Gastrocnemius medialis (tissue), 4 donors: ENCODE results near the gene RNF215. TPM values are rescaled to one million over a fixed set of nuclear protein-coding genes. Genes with fewer than 3 reads are reported as not detected.

Source experiments
- ATAC-seq, 2 donors: fragments of 150-250 bp; one replicate each; pipeline ENCODE4 v1.9.1; 2016
- DNase-seq, 2 donors: peaks; one replicate each; pipeline ENCODE4 v3.0.0-alpha.2; 2019
- H3K27ac ChIP-seq, 4 donors: fragments of 200-600 bp; sonication (generic); 1 replicate in 1 of 4; 2 replicates in 3 of 4; pipeline ENCODE4 v1.5.1; 2016 to 2018; ENCODE audit warnings: mild to moderate bottlenecking in 2 of 4, moderate library complexity in 1 of 4
- H3K27me3 ChIP-seq, 3 donors: fragments of 200-600 bp; sonication (generic) in 2 of 3; 1 replicate in 1 of 3; 2 replicates in 2 of 3; pipeline versions ENCODE4 v1.5.1 to v1.6.0; 2016 to 2019; ENCODE audit warnings: mild to moderate bottlenecking in 1 of 3, moderate library complexity in 1 of 3
- H3K36me3 ChIP-seq, 2 donors: fragments of 200-600 bp; sonication (generic) in 1 of 2; one replicate each; pipeline ENCODE4 v1.5.1; 2017 to 2018
- H3K4me1 ChIP-seq, 2 donors: fragments of 200-600 bp; sonication (generic) in 1 of 2; one replicate each; pipeline ENCODE4 v1.5.1; 2016 to 2017; ENCODE audit warnings: mild to moderate bottlenecking in 2 of 2
- H3K4me3 ChIP-seq, 4 donors: fragments of 200-600 bp; sonication (generic) in 3 of 4; 1 replicate in 1 of 4; 2 replicates in 3 of 4; pipeline ENCODE4 v1.5.1; 2016 to 2019; ENCODE audit warnings: mild to moderate bottlenecking in 2 of 4
- H3K9me3 ChIP-seq, 3 donors: fragments of 200-600 bp; sonication (generic) in 2 of 3; 1 replicate in 1 of 3; 2 replicates in 2 of 3; pipeline ENCODE4 v1.5.1; 2016 to 2019
- POLR2A ChIP-seq, 2 donors: fragments of 450-650 bp; IDR thresholded peaks; one replicate each; pipeline ENCODE4 v1.6.1; 2017; ENCODE audit warnings: antibody characterized with exemption in 2 of 2, mild to moderate bottlenecking in 2 of 2, moderate library complexity in 2 of 2
- in situ Hi-C, 4 donors: fragments of 200-750 bp; cut with MboI; loops; one replicate each; pipeline versions ENCODE4 v1.15.0 to v1.8.0; 2017; ENCODE audit warnings: low sequenced_read_pairs in 4 of 4
- intact Hi-C: fragments of 100-400 bp; cut with DNase I; formaldehyde crosslinking; loops from one replicate; pipeline ENCODE4 v1.15.1; 2023; ENCODE audit warnings: low total_unique reads
- total RNA-seq, 4 donors: library from RNA; depleted of rRNA; stranded (reverse); fragments of >200 nt; gene quantifications; one replicate each; pipeline versions ENCODE4 v1.1.0 to v1.2.3, GENCODE V29; 2016
- TF ChIP-seq, protein P1 (sequence below), 5 experiments: fragments of 450-650 bp in 3 of 5; fragments of 200-600 bp in 2 of 5; sonication (generic) in 2 of 5; IDR thresholded peaks in 4 of 5; conservative IDR thresholded peaks in 1 of 5; 1 replicate in 4 of 5; 2 replicates in 1 of 5; pipeline ENCODE4 v1.5.1; 2016 to 2019; ENCODE audit warnings: antibody characterized with exemption in 5 of 5, mild to moderate bottlenecking in 3 of 5, moderate library complexity in 3 of 5

RNF215 gene
- total RNA-seq, 4 donors from 2014 or later: 4.7 to 11.2 (median 8.1) TPM

- intact Hi-C loops: no loop called here
Measured at GRCh38 chr22:30332551-30332950, 54.7 kb downstream of the RNF215 start.

More at GRCh38 chr22:30332551-30332950, 54.7 kb downstream of the RNF215 start:
- Histone ChIP-seq H3K36me3 (peaks cover 3 to 60% of the 10 kb centered on the region in 2 donors), H3K4me3 (no peak overlapping the region), H3K27me3 (no peaks in the 10 kb centered on the region), H3K4me1 (peaks cover 9 to 14% of the 10 kb centered on the region in 2 donors), H3K27ac (no peak overlapping the region), H3K9me3 (no peaks in the 10 kb centered on the region)
- in situ Hi-C loops: no loop called here
- no peak for DNase-seq
- ATAC-seq: no peak
- TF ChIP-seq POLR2A (IDR thresholded peaks at IDR 0.05): no peak
- TF ChIP-seq, protein P1, sequence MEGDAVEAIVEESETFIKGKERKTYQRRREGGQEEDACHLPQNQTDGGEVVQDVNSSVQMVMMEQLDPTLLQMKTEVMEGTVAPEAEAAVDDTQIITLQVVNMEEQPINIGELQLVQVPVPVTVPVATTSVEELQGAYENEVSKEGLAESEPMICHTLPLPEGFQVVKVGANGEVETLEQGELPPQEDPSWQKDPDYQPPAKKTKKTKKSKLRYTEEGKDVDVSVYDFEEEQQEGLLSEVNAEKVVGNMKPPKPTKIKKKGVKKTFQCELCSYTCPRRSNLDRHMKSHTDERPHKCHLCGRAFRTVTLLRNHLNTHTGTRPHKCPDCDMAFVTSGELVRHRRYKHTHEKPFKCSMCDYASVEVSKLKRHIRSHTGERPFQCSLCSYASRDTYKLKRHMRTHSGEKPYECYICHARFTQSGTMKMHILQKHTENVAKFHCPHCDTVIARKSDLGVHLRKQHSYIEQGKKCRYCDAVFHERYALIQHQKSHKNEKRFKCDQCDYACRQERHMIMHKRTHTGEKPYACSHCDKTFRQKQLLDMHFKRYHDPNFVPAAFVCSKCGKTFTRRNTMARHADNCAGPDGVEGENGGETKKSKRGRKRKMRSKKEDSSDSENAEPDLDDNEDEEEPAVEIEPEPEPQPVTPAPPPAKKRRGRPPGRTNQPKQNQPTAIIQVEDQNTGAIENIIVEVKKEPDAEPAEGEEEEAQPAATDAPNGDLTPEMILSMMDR (IDR thresholded peaks at IDR 0.05 in 4 of 5, conservative IDR thresholded peaks at IDR 0.05 in 1 of 5): no peak

Other genes with a start within 250 kb of the RNF215 start
- not detected for gene LIF, start 140.7 kb downstream of the RNF215 start, total RNA-seq
- gene OSM, start 120.6 kb downstream of the RNF215 start, total RNA-seq: under 1 TPM in 1 of 4 donors, not detected in 3; 0.53 TPM
- gene CASTOR1, start 97.9 kb downstream of the RNF215 start, total RNA-seq: 1 to 10 TPM; 3.5 to 6.5 (median 5.6) TPM
- 1 to 10 TPM; 4.1 to 9.6 (median 6.2) TPM for gene TBC1D10A, start 60.5 kb downstream of the RNF215 start, total RNA-seq
- 100 to 1,000 TPM in 2 of 4 donors, 10 to 100 TPM in 2; 36.0 to 145 (median 94.5) TPM for gene SF3A1, start 30.5 kb downstream of the RNF215 start, total RNA-seq
- gene CCDC157, start 30.4 kb downstream of the RNF215 start, total RNA-seq: 1 to 10 TPM in 2 of 4 donors, under 1 TPM in 2; 0.41 to 1.4 (median 1.1) TPM
- 1 to 10 TPM; 3.0 to 5.1 (median 4.2) TPM for gene SEC14L2, start 9.6 kb upstream of the RNF215 start, total RNA-seq
- gene MTFP1, start 38.4 kb upstream of the RNF215 start, total RNA-seq: 10 to 100 TPM; 15.9 to 57.7 (median 44.5) TPM
- gene SEC14L3, start 84.6 kb upstream of the RNF215 start, total RNA-seq: not detected
- gene SEC14L4, start 118.3 kb upstream of the RNF215 start, total RNA-seq: under 1 TPM in 1 of 4 donors, not detected in 3; 0.11 TPM
- not detected for gene SEC14L6, start 159.3 kb upstream of the RNF215 start, total RNA-seq
- gene GAL3ST1, start 187.3 kb upstream of the RNF215 start, total RNA-seq: 1 to 10 TPM in 2 of 4 donors, under 1 TPM in 2; 0.29 to 2.0 (median 1.2) TPM
- gene PES1, start 204.5 kb upstream of the RNF215 start, total RNA-seq: 10 to 100 TPM; 56.3 to 72.0 (median 65.8) TPM
- 10 to 100 TPM in 3 of 4 donors, 1 to 10 TPM in 1; 5.1 to 12.8 (median 11.7) TPM for gene TCN2, start 219.8 kb upstream of the RNF215 start, total RNA-seq
- gene SLC35E4, start 248.4 kb upstream of the RNF215 start, total RNA-seq: 10 to 100 TPM in 2 of 4 donors, 1 to 10 TPM in 2; 8.5 to 19.3 (median 10.9) TPM